Esophagus (tissue), 2 donors: ENCODE measurements around the gene TEX264. TPM values are rescaled to one million over a fixed set of nuclear protein-coding genes. Genes with fewer than 3 reads are reported as not detected.
"Not testable (repeated sequence)": the region's sequence is repeated elsewhere in the genome, so short reads cannot be mapped to it uniquely, and the experiment has no call there.

Source experiments
- H3K27ac ChIP-seq, 2 donors: one replicate each; pipeline ENCODE4 v1.5.1; 2013; ENCODE audit warnings: low read depth in 2 of 2, mild to moderate bottlenecking in 2 of 2, inconsistent platforms in 1 of 2, low read length in 1 of 2, moderate library complexity in 1 of 2
- H3K27me3 ChIP-seq, 2 donors: one replicate each; pipeline ENCODE4 v1.6.1; 2013; ENCODE audit warnings: low read length in 2 of 2, control low read depth in 1 of 2, mild to moderate bottlenecking in 1 of 2; ENCODE audit not compliant: insufficient read depth in 2 of 2, control insufficient read depth in 1 of 2
- H3K36me3 ChIP-seq, 2 donors: one replicate each; pipeline ENCODE4 v1.6.1; 2013; ENCODE audit warnings: low read length in 1 of 2; ENCODE audit not compliant: control insufficient read depth in 2 of 2, insufficient read depth in 2 of 2
- H3K4me1 ChIP-seq, 2 donors: one replicate each; pipeline ENCODE4 v1.6.1; 2013; ENCODE audit warnings: low read length in 1 of 2; ENCODE audit not compliant: control insufficient read depth in 2 of 2, insufficient read depth in 2 of 2
- H3K4me3 ChIP-seq, 2 donors: one replicate each; pipeline ENCODE4 v1.5.1; 2013; ENCODE audit warnings: low read length in 2 of 2, mild to moderate bottlenecking in 2 of 2, low read depth in 1 of 2, moderate library complexity in 1 of 2
- H3K9me3 ChIP-seq, 2 donors: one replicate each; pipeline ENCODE4 v1.6.1; 2013; ENCODE audit warnings: mild to moderate bottlenecking in 2 of 2, low read depth in 1 of 2, low read length in 1 of 2, moderate library complexity in 1 of 2; ENCODE audit not compliant: control insufficient read depth in 2 of 2, insufficient read depth in 1 of 2
- WGBS, 2 donors: extraction: QIAGEN DNeasy Blood & Tissue Kit; methylation state at CpG; one replicate each; pipeline ENCODE4 v1.1.7; 2013; 5-methylcytosine and 5-hydroxymethylcytosine counted together
- polyA plus RNA-seq, 2 donors: library from polyadenylated mRNA; stranded (reverse); fragments of 200-250 nt; gene quantifications; one replicate each; pipeline ENCODE4 v1.2.3, GENCODE V29; 2013
- donor health status: healthy with polysubstance abuse.
- donor health status: Bipolar disorder and iron deficiency.

TEX264 gene
- polyA plus RNA-seq, 2 donors: 46.7 to 59.5 TPM

- 88 to 89% methylated on average over 4 of the region's 4 CpGs for WGBS, 2 donors
- Histone ChIP-seq H3K4me1 (no peaks in the 10 kb centered on the region), H3K27me3 (peaks cover 0 to 3% of the 10 kb centered on the region in 2 donors), H3K4me3 (no peak overlapping the region), H3K27ac (no peak overlapping the region), H3K9me3 (no peaks in the 10 kb centered on the region), H3K36me3 (no peaks in the 10 kb centered on the region)
Measured at GRCh38 chr3:51733859-51734571, 63.0 kb downstream of the TEX264 start.

DNA sequence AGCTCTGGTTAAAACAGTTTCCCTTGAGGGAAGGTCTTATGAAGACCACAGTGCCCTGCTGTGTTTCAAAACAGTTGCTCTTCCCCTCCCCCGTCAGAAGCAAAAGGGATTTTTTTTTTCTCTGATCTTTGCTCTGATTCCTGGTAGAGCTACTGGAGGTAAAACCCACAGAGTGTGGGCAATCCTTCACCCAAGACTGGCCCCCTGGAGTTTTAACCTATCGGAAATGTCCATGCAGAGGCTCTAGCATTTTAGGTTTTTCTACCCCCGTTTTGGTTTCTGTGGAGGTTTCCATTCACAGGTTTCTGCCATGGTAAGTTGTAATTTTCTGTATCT is 63.5 kb downstream of the TEX264 start:
- no peaks in the 10 kb centered on the region for H3K4me1 ChIP-seq
- no peaks in the 10 kb centered on the region for H3K9me3 ChIP-seq
- no peaks in the 10 kb centered on the region for H3K36me3 ChIP-seq
- no peak overlapping the region for H3K4me3 ChIP-seq
- H3K27ac ChIP-seq: no peak overlapping the region
- H3K27me3 ChIP-seq: peaks cover 0 to 3% of the 10 kb centered on the region in 2 donors
- 20 to 30% methylated on average over 3 of the region's 3 CpGs for WGBS, 2 donors

DNA sequence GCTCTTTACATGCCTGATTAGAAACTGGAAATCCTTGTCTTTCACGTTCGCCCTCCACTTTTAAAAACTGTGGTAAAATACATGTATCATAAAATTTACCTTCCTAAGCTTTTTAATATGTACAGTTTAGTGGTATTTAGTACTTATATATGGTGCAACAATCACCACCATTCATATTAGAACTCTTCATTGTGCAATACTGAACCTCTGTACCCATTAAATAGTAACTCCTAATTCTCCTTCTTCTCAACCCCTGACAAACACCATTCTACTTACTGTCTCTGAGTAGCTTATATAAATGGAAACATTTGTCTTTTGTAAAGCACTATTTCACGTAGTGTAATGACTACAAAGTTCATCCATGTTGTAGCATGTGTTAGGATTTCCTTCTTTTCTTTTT is 64.0 kb downstream of the TEX264 start:
- H3K9me3 ChIP-seq: no peaks in the 10 kb centered on the region
- no peaks in the 10 kb centered on the region for H3K36me3 ChIP-seq
- WGBS, 2 donors: 51 to 57% methylated on average over 3 of the region's 3 CpGs
- peaks cover 0 to 3% of the 10 kb centered on the region in 2 donors for H3K27me3 ChIP-seq
- no peak overlapping the region for H3K4me3 ChIP-seq
- H3K27ac ChIP-seq: no peak overlapping the region
- H3K4me1 ChIP-seq: no peaks in the 10 kb centered on the region

DNA sequence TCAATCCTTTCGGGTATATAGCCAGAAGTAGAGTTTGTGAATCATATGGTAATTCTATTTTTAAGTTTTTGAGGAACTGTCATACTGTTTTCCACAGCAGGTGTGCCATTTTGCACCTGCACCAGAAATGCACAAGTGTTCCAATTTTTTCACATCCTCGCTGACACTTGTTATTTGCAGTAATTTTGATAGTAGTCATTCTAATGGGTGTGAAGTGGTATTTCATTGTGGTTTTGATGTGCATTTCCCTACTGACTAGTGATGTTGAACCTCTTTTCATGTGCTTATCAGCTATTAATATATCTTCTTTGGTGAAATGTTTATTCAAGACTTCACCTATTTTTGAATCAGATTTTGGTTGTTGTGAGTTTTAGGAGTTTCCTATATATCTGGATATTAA is 64.9 kb downstream of the TEX264 start:
- no peaks in the 10 kb centered on the region for H3K4me1 ChIP-seq
- no peaks in the 10 kb centered on the region for H3K36me3 ChIP-seq
- WGBS, 2 donors: 74 to 81% methylated on average over 2 of the region's 2 CpGs
- H3K27ac ChIP-seq: no peak overlapping the region
- H3K4me3 ChIP-seq: no peak overlapping the region
- no peaks in the 10 kb centered on the region for H3K9me3 ChIP-seq
- peaks cover 0 to 3% of the 10 kb centered on the region in 2 donors for H3K27me3 ChIP-seq

DNA sequence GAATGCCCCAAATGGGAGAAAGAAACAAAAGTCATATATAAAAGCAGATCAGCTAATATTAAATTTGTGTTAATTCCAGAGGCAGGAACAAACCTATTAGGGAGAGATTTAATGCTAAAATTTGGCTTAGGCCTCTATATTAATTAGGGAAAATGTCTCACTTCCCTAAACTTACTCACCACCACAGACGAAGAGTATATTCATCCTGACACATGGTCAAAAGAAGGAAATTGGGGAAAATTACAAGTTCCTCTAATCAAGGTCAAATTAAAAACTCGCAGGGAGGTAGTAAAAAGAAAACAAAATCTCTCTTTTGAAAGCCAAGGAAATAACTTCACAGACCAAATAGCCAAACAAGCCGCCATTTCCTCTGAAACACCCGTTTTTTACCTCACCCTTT is 68.1 kb downstream of the TEX264 start:
- Histone ChIP-seq H3K9me3 (no peaks in the 10 kb centered on the region), H3K4me1 (no peaks in the 10 kb centered on the region), H3K27me3 (peaks cover 0 to 3% of the 10 kb centered on the region in 2 donors), H3K27ac (no peak overlapping the region), H3K4me3 (no peak overlapping the region), H3K36me3 (no peaks in the 10 kb centered on the region)
- 52 to 64% methylated on average over 4 of the region's 4 CpGs for WGBS, 2 donors

- H3K27ac ChIP-seq, H3K9me3 ChIP-seq, H3K4me1 ChIP-seq, H3K36me3 ChIP-seq, H3K4me3 ChIP-seq, H3K27me3 ChIP-seq: not testable (repeated sequence)
- 83 to 91% methylated on average over 3 of the region's 3 CpGs for WGBS, 2 donors
Measured at GRCh38 chr3:51742320-51742719, 71.3 kb downstream of the TEX264 start.

DNA sequence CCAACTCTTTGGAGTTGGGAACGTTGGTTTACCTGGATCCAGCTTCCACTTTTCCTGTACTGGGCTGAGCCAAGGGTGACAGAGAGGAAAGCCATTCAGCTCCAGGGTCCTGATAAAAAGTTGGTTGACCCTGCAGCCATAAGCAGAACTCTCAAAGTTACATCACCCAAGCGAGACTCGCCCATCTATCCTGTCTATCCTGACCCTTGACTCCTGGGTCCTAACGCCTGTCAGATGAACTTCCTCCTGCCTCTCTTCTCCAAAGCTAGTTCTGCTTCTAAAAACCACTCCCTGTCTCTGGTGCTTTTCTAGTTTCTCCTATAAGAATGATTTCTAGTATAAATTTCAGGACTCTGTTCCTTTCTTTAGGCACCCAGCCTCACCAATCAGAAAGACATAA is 71.9 kb downstream of the TEX264 start:
- WGBS, 2 donors: 61 to 62% methylated on average over 4 of the region's 4 CpGs

DNA sequence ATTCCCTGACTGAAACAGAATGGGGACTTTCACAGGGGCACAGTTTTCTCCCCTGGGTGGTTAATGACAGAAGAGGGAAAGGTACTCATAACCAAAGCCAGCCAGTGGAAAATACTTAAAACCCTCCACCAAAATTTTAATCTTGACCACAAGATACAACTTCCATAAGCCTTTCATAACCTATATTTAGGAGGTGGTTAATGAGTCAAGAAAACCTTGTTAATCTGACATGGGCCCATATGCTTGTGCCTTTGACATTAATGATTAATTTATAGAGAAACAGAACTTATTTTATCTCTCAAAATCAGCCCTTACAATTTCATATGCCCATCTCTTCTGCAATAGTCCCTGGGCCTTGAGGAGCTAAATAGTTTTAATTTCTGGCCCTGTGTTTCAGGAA is 76.8 kb downstream of the TEX264 start:
- H3K27me3 ChIP-seq: no peaks in the 10 kb centered on the region
- H3K9me3 ChIP-seq: no peaks in the 10 kb centered on the region
- no peak overlapping the region for H3K4me3 ChIP-seq
- H3K4me1 ChIP-seq: no peaks in the 10 kb centered on the region
- H3K36me3 ChIP-seq: no peaks in the 10 kb centered on the region
- no peak overlapping the region for H3K27ac ChIP-seq

More for the DNA sequence above, 71.9 kb downstream of the TEX264 start:
- not testable (repeated sequence) for H3K4me3 ChIP-seq, H3K4me1 ChIP-seq, H3K27me3 ChIP-seq, H3K9me3 ChIP-seq, H3K36me3 ChIP-seq, H3K27ac ChIP-seq

GRCh38 chr3:51748327-51748726 is 77.3 kb downstream of the TEX264 start:
- Histone ChIP-seq H3K9me3 (no peaks in the 10 kb centered on the region), H3K4me1 (no peaks in the 10 kb centered on the region), H3K36me3 (no peaks in the 10 kb centered on the region), H3K27ac (no peak overlapping the region), H3K4me3 (no peak overlapping the region), H3K27me3 (no peaks in the 10 kb centered on the region)
- 46 to 70% methylated on average over 1 of the region's 1 CpG for WGBS, 2 donors

GRCh38 chr3:51750878-51751277 is 79.8 kb downstream of the TEX264 start:
- Histone ChIP-seq H3K9me3 (peaks cover 0 to 2% of the 10 kb centered on the region in 2 donors), H3K4me3 (no peak overlapping the region), H3K27ac (no peak overlapping the region), H3K4me1 (no peaks in the 10 kb centered on the region), H3K27me3 (no peaks in the 10 kb centered on the region), H3K36me3 (no peaks in the 10 kb centered on the region)
- WGBS, 2 donors: 92 to 100% methylated on average over 1 of the region's 1 CpG
